ENCODE measurements around the gene GNG4.

- no peak for TF ChIP-seq POLR2A (IDR thresholded peaks at IDR 0.05)
- no peak for TF ChIP-seq POLR2AphosphoS5 (IDR thresholded peaks at IDR 0.05)
- TF ChIP-seq, protein P1, sequence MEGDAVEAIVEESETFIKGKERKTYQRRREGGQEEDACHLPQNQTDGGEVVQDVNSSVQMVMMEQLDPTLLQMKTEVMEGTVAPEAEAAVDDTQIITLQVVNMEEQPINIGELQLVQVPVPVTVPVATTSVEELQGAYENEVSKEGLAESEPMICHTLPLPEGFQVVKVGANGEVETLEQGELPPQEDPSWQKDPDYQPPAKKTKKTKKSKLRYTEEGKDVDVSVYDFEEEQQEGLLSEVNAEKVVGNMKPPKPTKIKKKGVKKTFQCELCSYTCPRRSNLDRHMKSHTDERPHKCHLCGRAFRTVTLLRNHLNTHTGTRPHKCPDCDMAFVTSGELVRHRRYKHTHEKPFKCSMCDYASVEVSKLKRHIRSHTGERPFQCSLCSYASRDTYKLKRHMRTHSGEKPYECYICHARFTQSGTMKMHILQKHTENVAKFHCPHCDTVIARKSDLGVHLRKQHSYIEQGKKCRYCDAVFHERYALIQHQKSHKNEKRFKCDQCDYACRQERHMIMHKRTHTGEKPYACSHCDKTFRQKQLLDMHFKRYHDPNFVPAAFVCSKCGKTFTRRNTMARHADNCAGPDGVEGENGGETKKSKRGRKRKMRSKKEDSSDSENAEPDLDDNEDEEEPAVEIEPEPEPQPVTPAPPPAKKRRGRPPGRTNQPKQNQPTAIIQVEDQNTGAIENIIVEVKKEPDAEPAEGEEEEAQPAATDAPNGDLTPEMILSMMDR (IDR thresholded peaks at IDR 0.05) = no peak
These were observed 25.7 kb upstream of the GNG4 start for GRCh38 chr1:235675152-235675890.

Measured in breast epithelium (tissue), 3 donors.